WTC11 (cell line): ENCODE measurements around the gene LHX3. TPM values are rescaled to one million over a fixed set of nuclear protein-coding genes. Genes with fewer than 3 reads are reported as not detected.

Source experiments
- ATAC-seq: fragments of 200-7000 bp; cut with Tn5 transposase; 2 replicates; pipeline ENCODE4 v1.10.0; 2021; ENCODE audit warnings: mild to moderate bottlenecking, moderate library complexity
- CTCF ChIA-PET: fragments of 300-600 bp; sonication (Branson Sonifier 250); formaldehyde crosslinking; loops from one replicate; lab custom pipeline; 2021; ENCODE audit warnings: antibody characterized with exemption; lab: Charles Lee
- POLR2A ChIA-PET: fragments of 350-600 bp; sonication (Branson Sonifier 250); formaldehyde crosslinking; loops from one replicate; lab custom pipeline; 2021; ENCODE audit warnings: antibody characterized with exemption; lab: Charles Lee
- DNase-seq: peaks from one replicate; pipeline ENCODE4 v3.0.0; 2021; ENCODE audit warnings: low spot score
- H3K27ac Mint-ChIP-seq: 2 replicates; pipeline ENCODE4 v1.8.0; 2021; ENCODE audit warnings: mixed read lengths
- H3K27me3 Mint-ChIP-seq: 2 replicates; pipeline ENCODE4 v1.8.0; 2021; ENCODE audit warnings: low read depth, mild to moderate bottlenecking, moderate library complexity, mixed read lengths
- H3K36me3 Mint-ChIP-seq: 2 replicates; pipeline ENCODE4 v1.8.0; 2021; ENCODE audit warnings: mixed read lengths
- H3K4me1 Mint-ChIP-seq: 2 replicates; pipeline ENCODE4 v1.8.0; 2022; ENCODE audit warnings: mixed read lengths
- H3K4me3 Mint-ChIP-seq: 2 replicates; pipeline ENCODE4 v1.8.0; 2021; ENCODE audit warnings: mild to moderate bottlenecking, moderate library complexity, mixed read lengths
- H3K9me3 Mint-ChIP-seq: 2 replicates; pipeline ENCODE4 v1.8.0; 2021; ENCODE audit warnings: mixed read lengths
- ARID4B ChIP-seq: sonication (generic); formaldehyde crosslinking; IDR thresholded peaks from 2 replicates; pipeline ENCODE4 v1.8.0; 2023; ENCODE audit warnings: missing genetic modification reagents, mild to moderate bottlenecking, borderline replicate concordance
- ATF1 ChIP-seq: sonication (generic); formaldehyde crosslinking; IDR thresholded peaks from 2 replicates; pipeline ENCODE4 v1.8.1; 2023; ENCODE audit warnings: mild to moderate bottlenecking, moderate library complexity, missing genetic modification reagents
- E2F4 ChIP-seq: sonication (generic); formaldehyde crosslinking; IDR thresholded peaks from 2 replicates; pipeline ENCODE4 v1.8.1; 2022; ENCODE audit warnings: low read depth, mild to moderate bottlenecking, moderate library complexity, missing genetic modification reagents, borderline replicate concordance
- E2F5 ChIP-seq: sonication (generic); formaldehyde crosslinking; IDR thresholded peaks from 2 replicates; pipeline ENCODE4 v1.8.1; 2022; ENCODE audit warnings: mild to moderate bottlenecking, moderate library complexity, missing genetic modification reagents
- JAZF1 ChIP-seq: fragments of 250-450 bp; sonication (Bioruptor Pico); IDR thresholded peaks from 2 replicates; pipeline ENCODE4 v1.9.0; 2021; ENCODE audit warnings: moderate library complexity, mild to moderate bottlenecking, inconsistent platforms
- MAX ChIP-seq: sonication (generic); formaldehyde crosslinking; IDR thresholded peaks from 2 replicates; pipeline ENCODE4 v1.8.0; 2022; ENCODE audit warnings: mild to moderate bottlenecking, missing genetic modification reagents
- MXD4 ChIP-seq: fragments of 250-450 bp; sonication (Bioruptor Pico); IDR thresholded peaks from 2 replicates; pipeline ENCODE4 v1.8.0; 2021; ENCODE audit warnings: mild to moderate bottlenecking, moderate library complexity, borderline replicate concordance
- MYBL2 ChIP-seq: sonication (generic); formaldehyde crosslinking; IDR thresholded peaks from 2 replicates; pipeline ENCODE4 v1.8.1; 2023; ENCODE audit warnings: mild to moderate bottlenecking, moderate library complexity, missing genetic modification reagents
- NR2C2 ChIP-seq: sonication (generic); formaldehyde crosslinking; IDR thresholded peaks from 2 replicates; pipeline ENCODE4 v1.8.0; 2022; ENCODE audit warnings: mild to moderate bottlenecking, missing genetic modification reagents
- SOX15 ChIP-seq: fragments of 250-450 bp; sonication (Bioruptor Pico); IDR thresholded peaks from 2 replicates; pipeline ENCODE4 v1.9.0; 2021; ENCODE audit warnings: mild to moderate bottlenecking
- SP1 ChIP-seq: sonication (generic); formaldehyde crosslinking; conservative IDR thresholded peaks from 2 replicates; pipeline ENCODE4 v1.8.1; 2022; ENCODE audit warnings: missing genetic modification reagents
- TEAD4 ChIP-seq: sonication (generic); formaldehyde crosslinking; IDR thresholded peaks from 2 replicates; pipeline ENCODE4 v1.8.0; 2022; ENCODE audit warnings: mild to moderate bottlenecking, missing genetic modification reagents
- ZNF121 ChIP-seq: sonication (generic); formaldehyde crosslinking; IDR thresholded peaks from 2 replicates; pipeline ENCODE4 v1.8.0; 2023; ENCODE audit warnings: missing genetic modification reagents
- ZNF138 ChIP-seq: sonication (generic); formaldehyde crosslinking; conservative IDR thresholded peaks from 2 replicates; pipeline ENCODE4 v1.8.1; 2022; ENCODE audit warnings: mild to moderate bottlenecking, moderate library complexity, missing genetic modification reagents
- ZNF232 ChIP-seq: sonication (generic); formaldehyde crosslinking; IDR thresholded peaks from 2 replicates; pipeline ENCODE4 v1.8.0; 2022; ENCODE audit warnings: mild to moderate bottlenecking, missing genetic modification reagents
- ZNF317 ChIP-seq: sonication (generic); formaldehyde crosslinking; IDR thresholded peaks from 2 replicates; pipeline ENCODE4 v1.8.1; 2023; ENCODE audit warnings: low read depth, mild to moderate bottlenecking, moderate library complexity, missing genetic modification reagents, borderline replicate concordance
- ZNF396 ChIP-seq: fragments of 250-450 bp; sonication (Bioruptor Pico); IDR thresholded peaks from 2 replicates; pipeline ENCODE4 v1.8.0; 2021; ENCODE audit warnings: mild to moderate bottlenecking, moderate library complexity, borderline replicate concordance
- ZNF532 ChIP-seq: fragments of 250-450 bp; sonication (Bioruptor Pico); IDR thresholded peaks from 2 replicates; pipeline ENCODE4 v1.9.0; 2021; ENCODE audit warnings: mild to moderate bottlenecking, borderline replicate concordance
- ZSCAN18 ChIP-seq: fragments of 250-450 bp; sonication (Bioruptor Pico); IDR thresholded peaks from 2 replicates; pipeline ENCODE4 v2.1.2; 2022; ENCODE audit warnings: mild to moderate bottlenecking, moderate library complexity
- total RNA-seq: library from RNA; stranded (reverse); gene quantifications from 3 replicates; pipeline ENCODE4 v1.2.3, GENCODE V29; 2021

The LHX3 gene
- total RNA-seq, 1 experiment from 2014 or later: not detected

- no peak for TF ChIP-seq ARID4B (CRISPR knock-in tag)
- no peak for TF ChIP-seq MYBL2 (CRISPR knock-in tag)
- no peak for TF ChIP-seq JAZF1 (CRISPR knock-in tag)
- no peak for TF ChIP-seq ATF1 (CRISPR knock-in tag)
- TF ChIP-seq SOX15 (CRISPR knock-in tag): no peak
- no peak for TF ChIP-seq ZNF232 (CRISPR knock-in tag)
- TF ChIP-seq ZSCAN18 (CRISPR knock-in tag): no peak
- no peak for TF ChIP-seq SP1
- no peak for TF ChIP-seq NR2C2 (CRISPR knock-in tag)
- TF ChIP-seq ZNF396: no peak
- no peak for TF ChIP-seq ZNF138 (CRISPR knock-in tag)
- TF ChIP-seq E2F4 (CRISPR knock-in tag): no peak
- no peak for TF ChIP-seq TEAD4
- TF ChIP-seq MXD4 (CRISPR knock-in tag): no peak
- TF ChIP-seq, all 79 proteins: peak for 0
These were observed 22.5 kb downstream of the LHX3 start (continued) for GRCh38 chr9:136182420-136182787.

GRCh38 chr9:136181784-136182419, 23.0 kb downstream of the LHX3 start:
- ATAC-seq: no peak
- H3K27me3 Mint-ChIP-seq: no peaks in the 10 kb centered on the region
- no peaks in the 10 kb centered on the region for H3K36me3 Mint-ChIP-seq
- DNase-seq: peak; percentile 7
- no peak overlapping the region for H3K4me3 Mint-ChIP-seq
- no peaks in the 10 kb centered on the region for H3K9me3 Mint-ChIP-seq
- ChIA-PET POLR2A (no interaction called here), CTCF (interaction anchor here (0.6 to 6.5 kb wide), 2 partner anchors 10 to 107 kb away, joined by 4 to 35 read pairs; no protein-coding TSS in a partner anchor)
- 0 out of 2 replicates have a peak, but pooled peaks cover 2% of the 10 kb centered on the region for H3K4me1 Mint-ChIP-seq
- H3K27ac Mint-ChIP-seq: no peak overlapping the region
- TF ChIP-seq E2F5 (CRISPR knock-in tag) (no peak), ZNF121 (CRISPR knock-in tag) (no peak), MAX (CRISPR knock-in tag) (no peak), ARID4B (CRISPR knock-in tag) (no peak), ATF1 (CRISPR knock-in tag) (no peak), TEAD4 (no peak), ZNF532 (CRISPR knock-in tag) (no peak), ZNF317 (CRISPR knock-in tag) (no peak)
